Measurements from ENCODE around the gene ZSCAN5B.

ZSCAN5B gene

DNA sequence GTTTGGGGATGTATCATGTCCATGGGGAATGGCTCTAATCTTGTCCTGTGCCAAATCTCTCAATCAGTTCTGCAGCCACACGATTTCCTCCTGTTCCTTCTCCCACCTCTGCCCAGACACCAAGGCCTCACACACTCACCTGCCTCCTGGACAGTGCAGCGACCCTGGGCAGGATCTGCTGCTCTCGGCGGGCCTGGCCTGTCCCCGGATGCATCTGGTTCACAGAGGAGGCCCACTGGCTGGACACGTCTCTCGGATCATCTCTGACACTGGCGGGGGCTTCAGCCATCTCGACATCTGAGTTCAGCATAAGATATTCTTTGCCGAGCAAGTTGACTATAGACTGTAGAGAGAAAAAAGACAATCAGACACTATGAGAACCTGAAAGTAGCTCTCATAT lies 5.9 kb downstream of the ZSCAN5B start:
- TF ChIP-seq, protein P1, sequence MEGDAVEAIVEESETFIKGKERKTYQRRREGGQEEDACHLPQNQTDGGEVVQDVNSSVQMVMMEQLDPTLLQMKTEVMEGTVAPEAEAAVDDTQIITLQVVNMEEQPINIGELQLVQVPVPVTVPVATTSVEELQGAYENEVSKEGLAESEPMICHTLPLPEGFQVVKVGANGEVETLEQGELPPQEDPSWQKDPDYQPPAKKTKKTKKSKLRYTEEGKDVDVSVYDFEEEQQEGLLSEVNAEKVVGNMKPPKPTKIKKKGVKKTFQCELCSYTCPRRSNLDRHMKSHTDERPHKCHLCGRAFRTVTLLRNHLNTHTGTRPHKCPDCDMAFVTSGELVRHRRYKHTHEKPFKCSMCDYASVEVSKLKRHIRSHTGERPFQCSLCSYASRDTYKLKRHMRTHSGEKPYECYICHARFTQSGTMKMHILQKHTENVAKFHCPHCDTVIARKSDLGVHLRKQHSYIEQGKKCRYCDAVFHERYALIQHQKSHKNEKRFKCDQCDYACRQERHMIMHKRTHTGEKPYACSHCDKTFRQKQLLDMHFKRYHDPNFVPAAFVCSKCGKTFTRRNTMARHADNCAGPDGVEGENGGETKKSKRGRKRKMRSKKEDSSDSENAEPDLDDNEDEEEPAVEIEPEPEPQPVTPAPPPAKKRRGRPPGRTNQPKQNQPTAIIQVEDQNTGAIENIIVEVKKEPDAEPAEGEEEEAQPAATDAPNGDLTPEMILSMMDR (conservative IDR thresholded peaks at IDR 0.05; ENCODE audit: low read depth, low read length), result no peak
- Histone ChIP-seq H3K4me3 (IDR thresholded peaks at IDR 0.05; ENCODE audit: insufficient read depth, low read depth, low read length) (no peak overlapping the region), H3K9ac (no peak overlapping the region), H3K27me3 (ENCODE audit: insufficient read depth, low read depth) (no peaks in the 10 kb centered on the region), H4K20me1 (ENCODE audit: insufficient read depth) (no peaks in the 10 kb centered on the region), H3K79me2 (ENCODE audit: insufficient read depth, low read depth) (no peaks in the 10 kb centered on the region), H3K27ac (no peak overlapping the region), H3K36me3 (ENCODE audit: insufficient read depth) (no peaks in the 10 kb centered on the region), H3K4me1 (ENCODE audit: low read depth, poor library complexity, severe bottlenecking) (no peaks in the 10 kb centered on the region), H3K4me2 (no peak overlapping the region), H2AFZ (ENCODE audit: low read depth) (no peak overlapping the region)

- Histone ChIP-seq H3K27me3 (ENCODE audit: insufficient read depth, low read depth) (no peaks in the 10 kb centered on the region), H3K79me2 (ENCODE audit: insufficient read depth, low read depth) (no peaks in the 10 kb centered on the region), H3K36me3 (ENCODE audit: insufficient read depth) (no peaks in the 10 kb centered on the region), H3K27ac (no peak overlapping the region), H2AFZ (ENCODE audit: low read depth) (no peak overlapping the region), H3K4me1 (ENCODE audit: low read depth, poor library complexity, severe bottlenecking) (no peaks in the 10 kb centered on the region), H3K9ac (no peak overlapping the region), H4K20me1 (ENCODE audit: insufficient read depth) (no peaks in the 10 kb centered on the region), H3K4me2 (no peak overlapping the region), H3K4me3 (IDR thresholded peaks at IDR 0.05; ENCODE audit: insufficient read depth, low read depth, low read length) (no peak overlapping the region)
- TF ChIP-seq, protein P1 (conservative IDR thresholded peaks at IDR 0.05; ENCODE audit: low read depth, low read length), result no peak
Observed at GRCh38 chr19:56191115-56191514, 6.5 kb downstream of the ZSCAN5B start.

GRCh38 chr19:56189785-56190184 lies 7.8 kb downstream of the ZSCAN5B start:
- no peaks in the 10 kb centered on the region for H3K36me3 ChIP-seq (ENCODE audit: insufficient read depth)
- no peaks in the 10 kb centered on the region for H4K20me1 ChIP-seq (ENCODE audit: insufficient read depth)
- TF ChIP-seq, protein P1 (conservative IDR thresholded peaks at IDR 0.05; ENCODE audit: low read depth, low read length), result no peak
- H2AFZ ChIP-seq (ENCODE audit: low read depth), result no peak overlapping the region
- no peak overlapping the region for H3K9ac ChIP-seq
- no peaks in the 10 kb centered on the region for H3K27me3 ChIP-seq (ENCODE audit: insufficient read depth, low read depth)
- H3K4me1 ChIP-seq (ENCODE audit: low read depth, poor library complexity, severe bottlenecking), result no peaks in the 10 kb centered on the region
- H3K79me2 ChIP-seq (ENCODE audit: insufficient read depth, low read depth), result no peaks in the 10 kb centered on the region
- no peak overlapping the region for H3K27ac ChIP-seq
- H3K4me3 ChIP-seq (IDR thresholded peaks at IDR 0.05; ENCODE audit: insufficient read depth, low read depth, low read length), result no peak overlapping the region
- H3K4me2 ChIP-seq, result no peak overlapping the region

DNA sequence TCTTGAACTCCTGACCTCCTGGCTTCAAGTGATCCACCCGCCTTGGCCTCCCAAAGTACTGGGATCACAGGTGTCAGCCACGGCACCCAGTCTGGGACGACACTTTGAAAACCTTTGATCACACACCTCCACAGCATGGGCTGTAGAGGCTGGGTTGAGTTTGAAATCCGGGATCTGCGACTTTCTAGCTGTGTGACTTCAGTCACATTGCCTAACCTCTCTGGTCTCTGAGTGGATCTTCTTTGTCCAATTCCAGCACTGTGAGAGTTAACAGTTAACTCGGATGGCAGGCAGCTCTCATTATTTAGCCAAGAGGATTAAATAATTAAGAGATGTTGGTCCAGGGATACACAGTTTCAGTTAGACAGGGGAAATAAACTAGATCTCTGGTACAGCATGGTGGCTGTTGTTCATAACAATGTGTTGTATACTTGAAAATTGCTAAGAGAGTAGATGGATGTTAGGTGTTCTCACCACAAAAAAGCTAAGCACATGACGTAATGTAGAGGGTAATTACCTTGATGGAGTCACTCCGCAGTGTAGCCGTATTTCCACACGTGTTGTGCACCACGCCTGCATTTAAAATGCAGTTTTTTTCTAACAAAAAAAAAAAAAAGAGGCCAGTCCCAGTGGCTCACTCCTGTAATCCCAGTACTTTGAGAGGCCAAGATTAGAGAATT lies 19.9 kb downstream of the ZSCAN5B start:
- Histone ChIP-seq H3K36me3 (ENCODE audit: insufficient read depth) (no peaks in the 10 kb centered on the region), H3K4me2 (no peak overlapping the region), H4K20me1 (ENCODE audit: insufficient read depth) (no peaks in the 10 kb centered on the region), H3K27me3 (ENCODE audit: insufficient read depth, low read depth) (no peaks in the 10 kb centered on the region; the same call in 1 of the 2 replicates), H3K4me3 (IDR thresholded peaks at IDR 0.05; ENCODE audit: insufficient read depth, low read depth, low read length) (no peak overlapping the region), H3K27ac (no peak overlapping the region), H3K9ac (no peak overlapping the region), H2AFZ (ENCODE audit: low read depth) (no peak overlapping the region), H3K4me1 (ENCODE audit: low read depth, poor library complexity, severe bottlenecking) (no peaks in the 10 kb centered on the region), H3K79me2 (ENCODE audit: insufficient read depth, low read depth) (no peaks in the 10 kb centered on the region)
- TF ChIP-seq, protein P1 (conservative IDR thresholded peaks at IDR 0.05; ENCODE audit: low read depth, low read length), result no peak

Data from KMS-11 (cell line).